Measurements from ENCODE around the gene AVPR2. TPM values are rescaled to one million over a fixed set of nuclear protein-coding genes. Genes with fewer than 3 reads are reported as not detected.

The AVPR2 gene
- total RNA-seq, 1 experiment from 2014 or later, result not detected

- Histone ChIP-seq H3K4me3 (replicated peaks in 1 of 2; ENCODE audit: low read depth in 1 of 2, low read length in 2 of 2) (no peak overlapping the region), H3K4me1 (ENCODE audit: control insufficient read depth in 1 of 2, insufficient read depth in 2 of 2, low read length in 2 of 2) (no peaks in the 10 kb centered on the region; a peak in 1 of 4 replicates), H3K27ac (ENCODE audit: low read depth, low read length) (no peak overlapping the region), H3K9me2 (ENCODE audit: insufficient read depth) (no peaks in the 10 kb centered on the region), H3K27me3 (ENCODE audit: insufficient read depth, low read length) (no peaks in the 10 kb centered on the region), H3K36me3 (ENCODE audit: control insufficient read depth in 1 of 2, insufficient read depth in 2 of 2, low read length in 2 of 2) (peaks cover 0 to 14% of the 10 kb centered on the region in 2 experiments; a peak in 1 of 4 replicates), H4K20me1 (ENCODE audit: insufficient read depth) (no peaks in the 10 kb centered on the region), H3K9me3 (ENCODE audit: control insufficient read depth in 1 of 2, insufficient read depth in 1 of 2, low read depth in 1 of 2, low read length in 2 of 2) (no peaks in the 10 kb centered on the region), H3K9ac (ENCODE audit: low read length) (no peak overlapping the region), H3K4me2 (ENCODE audit: low read length) (no peak overlapping the region), H3K79me2 (ENCODE audit: insufficient read depth, low read length) (no peaks in the 10 kb centered on the region; the same call in 1 of the 2 replicates), H2AFZ (ENCODE audit: low read depth, low read length, poor library complexity, severe bottlenecking) (no peak overlapping the region)
- RAD21 ChIA-PET (ENCODE audit: low non-redundant PET in 1 of 2, low total read pairs in 2 of 2, uncharacterized antibody in 2 of 2, unreplicated experiment in 2 of 2), result no interaction called here
- TF ChIP-seq CTCF (IDR thresholded peaks at IDR 0.05 in 2 of 3, conservative IDR thresholded peaks at IDR 0.05 in 1 of 3; ENCODE audit: borderline replicate concordance in 1 of 3, insufficient read depth in 1 of 3, low read depth in 2 of 3, low read length in 2 of 3) (no peak), EZH2phosphoT487 (IDR thresholded peaks at IDR 0.05; ENCODE audit: borderline replicate concordance) (no peak), EGR1 (IDR thresholded peaks at IDR 0.05; ENCODE audit: low read depth) (no peak), RAD21 (IDR thresholded peaks at IDR 0.05; ENCODE audit: low read depth) (no peak), SRF (IDR thresholded peaks at IDR 0.05; ENCODE audit: low read depth) (no peak), EZH2 (IDR thresholded peaks at IDR 0.05) (no peak), ZFX (IDR thresholded peaks at IDR 0.05) (no peak), YY1 (IDR thresholded peaks at IDR 0.05; ENCODE audit: extremely low read depth, insufficient replicate concordance, low read depth, low read length) (no peak), ZBTB33 (IDR thresholded peaks at IDR 0.05; ENCODE audit: extremely low read depth, insufficient replicate concordance, low read length) (no peak), ZNF274 (IDR thresholded peaks at IDR 0.05; ENCODE audit: low read depth, low read length) (no peak), CEBPB (IDR thresholded peaks at IDR 0.05; ENCODE audit: low read depth) (no peak), POLR2A (IDR thresholded peaks at IDR 0.05; ENCODE audit: borderline replicate concordance, extremely low read depth, insufficient read depth, insufficient read length) (no peak)
- TF ChIP-seq, protein P1, sequence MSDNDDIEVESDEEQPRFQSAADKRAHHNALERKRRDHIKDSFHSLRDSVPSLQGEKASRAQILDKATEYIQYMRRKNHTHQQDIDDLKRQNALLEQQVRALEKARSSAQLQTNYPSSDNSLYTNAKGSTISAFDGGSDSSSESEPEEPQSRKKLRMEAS (IDR thresholded peaks at IDR 0.05), result no peak
- intact Hi-C loops (cut with micrococcal nuclease), result no loop called here
- ATAC-seq (no peak), DNase-seq (ENCODE audit: low read depth, low spot score) (no peak)
- POLR2A ChIA-PET, result no interaction called here
- CTCF ChIA-PET, result no interaction called here
- BruUV-seq (replicated peaks), result no TSS peak
These were observed 44.7 kb downstream of the AVPR2 start for GRCh38 chrX:153948847-153949805.

Measured in HCT116 (cell line).